Osteoblast (primary cell): ENCODE results near the gene COQ9. TPM values are rescaled to one million over a fixed set of nuclear protein-coding genes. Genes with fewer than 3 reads are reported as not detected.
A peak's percentile ranks its signal among the peaks of the same experiment; 100 is the strongest.

Source experiments
- DNase-seq: peaks from one replicate; pipeline ENCODE4 v3.0.0; 2011; ENCODE audit warnings: low spot score, mixed read lengths; ENCODE audit not compliant: insufficient read length; ENCODE audit errors: missing footprints
- H2AFZ ChIP-seq: 2 replicates; pipeline ENCODE4 v1.6.0; 2011; ENCODE audit warnings: mild to moderate bottlenecking, low read length
- H3K27ac ChIP-seq: 2 replicates; pipeline ENCODE4 v1.5.1; 2011; ENCODE audit warnings: mild to moderate bottlenecking, low read depth, low read length, moderate library complexity
- H3K27me3 ChIP-seq: 2 replicates; pipeline ENCODE4 v1.6.0; 2012; ENCODE audit warnings: mild to moderate bottlenecking, control low read depth, inconsistent platforms, low read length, moderate library complexity; ENCODE audit not compliant: insufficient read depth
- H3K36me3 ChIP-seq: 2 replicates; pipeline ENCODE4 v1.5.1; 2011; ENCODE audit warnings: mild to moderate bottlenecking, low read length, control low read depth, moderate library complexity; ENCODE audit not compliant: insufficient read depth
- H3K4me1 ChIP-seq: 2 replicates; pipeline ENCODE4 v1.5.1; 2011; ENCODE audit warnings: mild to moderate bottlenecking, low read length, control low read depth, moderate library complexity; ENCODE audit not compliant: insufficient read depth
- H3K4me2 ChIP-seq: 2 replicates; pipeline ENCODE4 v1.6.0; 2011; ENCODE audit warnings: mild to moderate bottlenecking, low read length; ENCODE audit not compliant: insufficient read depth
- H3K4me3 ChIP-seq: fragments of 200-600 bp; sonication (generic); 3 replicates; pipeline ENCODE4 v1.5.1; 2012; ENCODE audit warnings: mild to moderate bottlenecking, low read length, inconsistent platforms; ENCODE audit not compliant: insufficient read depth
- H3K79me2 ChIP-seq: 2 replicates; pipeline ENCODE4 v1.6.0; 2012; ENCODE audit warnings: mild to moderate bottlenecking, low read length, control low read depth, inconsistent platforms; ENCODE audit not compliant: insufficient read depth
- H3K9me3 ChIP-seq: 2 replicates; pipeline ENCODE4 v1.5.1; 2011; ENCODE audit warnings: low read depth, low read length, control low read depth
- H4K20me1 ChIP-seq: 2 replicates; pipeline ENCODE4 v1.6.0; 2012; ENCODE audit warnings: mild to moderate bottlenecking, low read length, control low read depth; ENCODE audit not compliant: insufficient read depth
- CTCF ChIP-seq: IDR thresholded peaks from 2 replicates; pipeline ENCODE4 v1.5.1; 2011; ENCODE audit warnings: mild to moderate bottlenecking, low read depth, low read length, moderate library complexity; ENCODE audit errors: extremely low read depth
- total RNA-seq: library from RNA; depleted of rRNA; stranded (reverse); fragments of >200 nt; gene quantifications from 2 replicates; pipeline ENCODE4 v1.2.3, GENCODE V29; 2012

The COQ9 gene
- total RNA-seq, 1 donor = 39.8 TPM

DNA sequence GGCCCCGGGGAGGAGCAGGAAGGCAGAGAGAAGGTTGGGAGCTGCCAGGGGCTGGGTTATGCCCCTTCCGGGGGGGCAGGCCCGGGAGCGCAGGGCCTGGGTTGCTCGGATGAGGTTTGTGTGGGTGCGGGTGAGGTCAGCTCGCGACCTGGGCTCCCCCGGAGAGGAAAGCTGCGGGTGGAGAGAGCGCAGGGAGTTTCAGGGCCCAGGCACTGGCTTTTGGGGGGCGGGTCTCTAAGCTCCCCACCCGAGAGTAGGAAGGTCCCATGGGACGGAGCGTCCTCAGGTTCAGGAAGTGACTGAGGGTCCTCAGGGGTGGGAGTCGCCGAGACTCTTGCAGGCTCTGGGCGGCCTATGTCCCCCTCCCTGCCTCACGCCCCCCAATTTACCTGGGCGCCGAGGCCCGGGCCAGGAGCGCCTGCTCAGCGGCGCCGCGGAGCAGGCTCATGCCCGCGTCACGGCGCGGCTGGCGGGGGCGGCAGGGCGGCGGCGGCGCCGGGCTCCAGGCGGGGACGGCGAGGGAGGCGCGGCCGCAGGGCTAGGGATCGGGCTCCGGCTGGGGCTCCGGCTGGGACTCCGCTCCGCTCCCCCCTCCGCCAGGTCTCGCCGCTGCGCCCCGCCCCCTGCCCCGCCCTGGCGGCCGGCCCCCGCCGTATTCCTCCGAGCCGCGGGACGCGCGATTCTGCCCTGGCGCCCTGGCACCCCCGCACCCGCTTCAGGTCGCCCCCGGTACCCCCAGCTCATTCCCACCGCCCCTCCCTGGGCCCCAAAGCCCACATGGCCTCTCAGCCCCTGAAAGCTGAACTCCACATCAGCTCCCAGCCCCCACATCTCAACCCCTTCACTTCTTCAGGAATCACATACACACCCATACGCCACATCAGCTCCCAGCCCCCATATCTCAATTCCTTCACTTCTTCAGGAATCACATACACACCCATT lies 38.9 kb downstream of the COQ9 start, which contains the start of gene DOK4:
TSS of gene DOK4 (minus strand) at position 578 of the 942 bp plus-strand sequence. CDS start 6,986 bp downstream, outside the sequence.
- DNase-seq = peak; percentile 100
- no peaks in the 10 kb centered on the region for H3K36me3 ChIP-seq
- peak within 1 kb of the TSS; percentile 89 for H3K4me2 ChIP-seq
- no peaks in the 10 kb centered on the region for H3K79me2 ChIP-seq
- peak within 1 kb of the TSS; percentile 53 for H3K27ac ChIP-seq
- H4K20me1 ChIP-seq = no peaks in the 10 kb centered on the region
- H2AFZ ChIP-seq = peak within 1 kb of the TSS; percentile 96
- H3K4me1 ChIP-seq = peaks cover 13% of the 10 kb centered on the region
- no peak for TF ChIP-seq CTCF
- H3K4me3 ChIP-seq = peak within 1 kb of the TSS; percentile 86
- H3K27me3 ChIP-seq = peaks cover 6% of the 10 kb centered on the region
- no peaks in the 10 kb centered on the region for H3K9me3 ChIP-seq

- Histone ChIP-seq H3K4me1 (peaks cover 13% of the 10 kb centered on the region), H3K4me3 (peak overlapping the region; percentile 86), H3K27me3 (peaks cover 12% of the 10 kb centered on the region), H2AFZ (peak overlapping the region; percentile 96), H3K9me3 (no peaks in the 10 kb centered on the region), H4K20me1 (no peaks in the 10 kb centered on the region), H3K79me2 (no peaks in the 10 kb centered on the region), H3K36me3 (no peaks in the 10 kb centered on the region), H3K4me2 (peak overlapping the region; percentile 78), H3K27ac (no peak overlapping the region)
- DNase-seq = peak; percentile 83
- no peak for TF ChIP-seq CTCF
These were observed 39.9 kb downstream of the COQ9 start for GRCh38 chr16:57486858-57487834.

DNA sequence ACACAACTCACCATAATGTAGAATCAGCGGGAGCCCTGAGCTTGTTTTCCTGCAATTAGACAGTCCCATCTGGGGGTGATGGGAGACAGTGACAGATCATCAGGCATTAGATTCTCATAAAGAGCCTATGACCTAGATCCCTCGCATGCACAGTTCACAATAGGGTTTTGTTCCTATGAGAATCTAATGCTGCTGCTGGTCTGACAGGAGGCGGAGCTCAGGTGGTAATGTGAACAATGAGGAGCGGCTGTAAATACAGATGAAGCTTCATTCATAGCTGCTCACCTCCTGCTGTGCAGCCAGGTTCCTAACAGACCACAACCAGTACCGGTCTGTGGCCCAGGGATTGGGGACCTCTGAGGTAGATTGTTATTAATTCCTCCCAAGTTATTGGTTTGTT lies 42.0 kb downstream of the COQ9 start:
- Histone ChIP-seq H3K4me2 (no peak overlapping the region), H3K36me3 (no peaks in the 10 kb centered on the region), H3K79me2 (no peaks in the 10 kb centered on the region), H4K20me1 (no peaks in the 10 kb centered on the region), H3K27me3 (peaks cover 14% of the 10 kb centered on the region), H3K4me1 (peaks cover 13% of the 10 kb centered on the region), H3K27ac (no peak overlapping the region), H3K9me3 (no peaks in the 10 kb centered on the region), H2AFZ (no peak overlapping the region), H3K4me3 (no peak overlapping the region)
- TF ChIP-seq CTCF = no peak
- no peak for DNase-seq
